ENCODE results near the gene PLA2G2D.

DNA sequence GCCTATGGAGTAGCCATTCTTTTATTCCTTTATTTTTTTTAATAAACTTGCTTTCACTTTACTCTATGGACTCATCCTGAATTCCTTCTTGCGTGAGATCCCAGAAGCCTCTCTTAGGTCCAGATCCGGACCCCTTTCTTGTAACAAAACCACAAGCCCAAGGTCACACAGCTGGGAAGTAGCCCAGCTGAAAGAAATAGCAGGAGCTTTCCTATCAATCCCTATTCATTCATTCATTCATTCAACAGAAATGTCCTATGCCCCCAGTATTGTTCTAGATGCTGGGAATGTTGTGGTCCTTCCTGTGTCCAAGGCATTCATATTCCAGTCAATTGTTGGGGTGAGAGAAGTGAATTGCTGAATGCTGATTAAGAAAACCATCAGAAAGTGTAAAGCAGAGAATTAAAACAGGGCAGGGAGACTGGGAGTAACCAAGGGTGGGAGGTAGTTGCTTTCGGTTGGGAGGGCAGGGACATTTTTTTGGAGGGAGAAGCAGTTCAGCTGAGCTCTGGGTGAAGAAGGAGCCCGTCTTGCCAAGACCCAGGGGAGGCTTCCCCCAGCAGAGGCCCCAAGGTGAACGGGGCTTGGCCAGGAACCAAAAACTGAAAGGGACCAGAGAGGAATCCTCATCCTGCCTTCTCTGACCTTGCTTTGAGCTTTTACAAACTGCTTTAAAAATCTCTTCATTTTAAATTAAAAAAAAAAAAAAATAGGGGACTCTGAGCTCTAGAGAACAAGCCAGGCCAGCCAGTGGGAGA, 10.8 kb downstream of the PLA2G2D start:
- TF ChIP-seq, protein P1, sequence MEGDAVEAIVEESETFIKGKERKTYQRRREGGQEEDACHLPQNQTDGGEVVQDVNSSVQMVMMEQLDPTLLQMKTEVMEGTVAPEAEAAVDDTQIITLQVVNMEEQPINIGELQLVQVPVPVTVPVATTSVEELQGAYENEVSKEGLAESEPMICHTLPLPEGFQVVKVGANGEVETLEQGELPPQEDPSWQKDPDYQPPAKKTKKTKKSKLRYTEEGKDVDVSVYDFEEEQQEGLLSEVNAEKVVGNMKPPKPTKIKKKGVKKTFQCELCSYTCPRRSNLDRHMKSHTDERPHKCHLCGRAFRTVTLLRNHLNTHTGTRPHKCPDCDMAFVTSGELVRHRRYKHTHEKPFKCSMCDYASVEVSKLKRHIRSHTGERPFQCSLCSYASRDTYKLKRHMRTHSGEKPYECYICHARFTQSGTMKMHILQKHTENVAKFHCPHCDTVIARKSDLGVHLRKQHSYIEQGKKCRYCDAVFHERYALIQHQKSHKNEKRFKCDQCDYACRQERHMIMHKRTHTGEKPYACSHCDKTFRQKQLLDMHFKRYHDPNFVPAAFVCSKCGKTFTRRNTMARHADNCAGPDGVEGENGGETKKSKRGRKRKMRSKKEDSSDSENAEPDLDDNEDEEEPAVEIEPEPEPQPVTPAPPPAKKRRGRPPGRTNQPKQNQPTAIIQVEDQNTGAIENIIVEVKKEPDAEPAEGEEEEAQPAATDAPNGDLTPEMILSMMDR (IDR thresholded peaks at IDR 0.05; ENCODE audit: control extremely low read depth in 1 of 3, insufficient read depth in 1 of 3, low read depth in 1 of 3, low read length in 3 of 3): no peak
- TF ChIP-seq RNF2 (IDR thresholded peaks at IDR 0.05; ENCODE audit: borderline replicate concordance, low read depth, low read length, missing control alignments, poor library complexity, severe bottlenecking) (no peak), CREB1 (IDR thresholded peaks at IDR 0.05) (no peak), CEBPB (IDR thresholded peaks at IDR 0.05; ENCODE audit: low read depth, low read length) (no peak), FOSL1 (IDR thresholded peaks at IDR 0.05; ENCODE audit: insufficient read depth, low read depth, low read length) (no peak), BACH1 (IDR thresholded peaks at IDR 0.05; ENCODE audit: low read length) (no peak), POLR2AphosphoS5 (IDR thresholded peaks at IDR 0.05; ENCODE audit: low read depth, low read length) (no peak), TAF1 (IDR thresholded peaks at IDR 0.05; ENCODE audit: low read depth, low read length) (no peak), JUN (IDR thresholded peaks at IDR 0.05; ENCODE audit: low read depth, low read length) (no peak), NANOG (IDR thresholded peaks at IDR 0.05; ENCODE audit: insufficient read depth, low read depth, low read length, poor library complexity, severe bottlenecking) (no peak), ZNF274 (IDR thresholded peaks at IDR 0.05; ENCODE audit: borderline replicate concordance, extremely low read depth, low read length) (no peak), BRCA1 (IDR thresholded peaks at IDR 0.05; ENCODE audit: low read depth, low read length) (no peak)
- TF ChIP-seq, protein P2, sequence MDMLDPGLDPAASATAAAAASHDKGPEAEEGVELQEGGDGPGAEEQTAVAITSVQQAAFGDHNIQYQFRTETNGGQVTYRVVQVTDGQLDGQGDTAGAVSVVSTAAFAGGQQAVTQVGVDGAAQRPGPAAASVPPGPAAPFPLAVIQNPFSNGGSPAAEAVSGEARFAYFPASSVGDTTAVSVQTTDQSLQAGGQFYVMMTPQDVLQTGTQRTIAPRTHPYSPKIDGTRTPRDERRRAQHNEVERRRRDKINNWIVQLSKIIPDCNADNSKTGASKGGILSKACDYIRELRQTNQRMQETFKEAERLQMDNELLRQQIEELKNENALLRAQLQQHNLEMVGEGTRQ (IDR thresholded peaks at IDR 0.05; ENCODE audit: low read length): no peak
